ENCODE data around the gene NFKBIL1. TPM values are rescaled to one million over a fixed set of nuclear protein-coding genes. Genes with fewer than 3 reads are reported as not detected.
A peak's percentile ranks its signal among the peaks of the same experiment; 100 is the strongest.
"Not testable (repeated sequence)": the region's sequence is repeated elsewhere in the genome, so short reads cannot be mapped to it uniquely, and the experiment has no call there.

Gene NFKBIL1
- total and polyA plus RNA-seq, 10 of the 15 experiments (the other 5 are each of a cell fraction or from before 2014, with no cell fraction given) = 0.19 to 15.1 (median 7.0) TPM

- DNase-seq (ENCODE audit: low read depth, low spot score) (no peak), FAIRE-seq (peak; percentile 86), ATAC-seq (no peak)
- peaks cover 13 to 22% of the 10 kb centered on the region in 2 experiments for H3K36me3 ChIP-seq (ENCODE audit: control insufficient read depth in 2 of 2, insufficient read depth in 2 of 2, low read length in 1 of 2)
- H3K27me3 ChIP-seq (replicated peaks in 1 of 2; ENCODE audit: control insufficient read depth in 2 of 2, insufficient read depth in 2 of 2, low read length in 1 of 2) = no peaks in the 10 kb centered on the region
- SMC1A ChIA-PET (ENCODE audit: uncharacterized antibody, unreplicated experiment) = interaction anchor here (0.9 to 1.4 kb wide), 4 partner anchors 10 to 49 kb away, joined by 3 to 4 read pairs (median 3); no protein-coding TSS in a partner anchor
- in situ Hi-C loops (cut with MboI) (no loop called here), intact Hi-C loops (cut with micrococcal nuclease; ENCODE audit: unreplicated experiment) (no loop called here)
- CTCF ChIA-PET = interaction anchor here (1.4 kb wide), 1 partner anchor 95 kb away, joined by 3 read pairs; no protein-coding TSS in a partner anchor
- H3K4me2 ChIP-seq (ENCODE audit: control insufficient read depth, insufficient read depth) = no peak overlapping the region; the same call in 1 of the 2 replicates
- no peak overlapping the region for H2AFZ ChIP-seq (ENCODE audit: control insufficient read depth, low read depth, low read length)
- H3K9me3 ChIP-seq (replicated peaks; ENCODE audit: control insufficient read depth, insufficient read depth, low read length) = no peaks in the 10 kb centered on the region
- RAD21 ChIA-PET (ENCODE audit: unreplicated experiment) = interaction anchor here (1.2 kb wide), 1 partner anchor 39 kb away, joined by 5 read pairs; the partner anchor contains the start of gene DDX39B
- no peak overlapping the region for H3K9ac ChIP-seq (ENCODE audit: control insufficient read depth, insufficient read depth, low read length)
- H3K79me2 ChIP-seq (ENCODE audit: control insufficient read depth, insufficient read depth, low read length) = peaks cover 71% of the 10 kb centered on the region
- no TSS peak for BruUV-seq (replicated peaks)
- H3K27ac ChIP-seq (ENCODE audit: control insufficient read depth, insufficient read depth) = no peak overlapping the region
- POLR2A ChIA-PET = interaction anchor here (0.8 kb wide), 1 partner anchor 39 kb away, joined by 3 read pairs; the partner anchor contains the start of gene DDX39B
- no peak overlapping the region for H3K4me3 ChIP-seq
- H4K20me1 ChIP-seq (ENCODE audit: control insufficient read depth, insufficient read depth) = no peaks in the 10 kb centered on the region
- H3K4me1 ChIP-seq (ENCODE audit: control insufficient read depth, insufficient read depth, low read length) = no peaks in the 10 kb centered on the region
- TF ChIP-seq E4F1 (IDR thresholded peaks at IDR 0.05; ENCODE audit: borderline replicate concordance, partially characterized antibody) (no peak), E2F4 (IDR thresholded peaks at IDR 0.05; ENCODE audit: low read depth, low read length) (no peak), MTA2 (IDR thresholded peaks at IDR 0.05; ENCODE audit: low read depth) (no peak)
Observed at GRCh38 chr6:31502586-31502985, 44.8 kb upstream of the NFKBIL1 start.

GRCh38 chr6:31509036-31509435 lies 38.4 kb upstream of the NFKBIL1 start:
- H3K27me3 ChIP-seq (replicated peaks in 1 of 2; ENCODE audit: control insufficient read depth in 2 of 2, insufficient read depth in 2 of 2, low read length in 1 of 2); intact Hi-C loops (cut with micrococcal nuclease; ENCODE audit: unreplicated experiment); ATAC-seq; CTCF ChIA-PET; in situ Hi-C loops (cut with MboI); BruUV-seq (replicated peaks); H4K20me1 ChIP-seq (ENCODE audit: control insufficient read depth, insufficient read depth); DNase-seq (ENCODE audit: low read depth, low spot score); POLR2A ChIA-PET; H3K27ac ChIP-seq (ENCODE audit: control insufficient read depth, insufficient read depth); SMC1A ChIA-PET (ENCODE audit: uncharacterized antibody, unreplicated experiment); H3K4me1 ChIP-seq (ENCODE audit: control insufficient read depth, insufficient read depth, low read length); RAD21 ChIA-PET (ENCODE audit: unreplicated experiment); H3K4me3 ChIP-seq; H2AFZ ChIP-seq (ENCODE audit: control insufficient read depth, low read depth, low read length); H3K9ac ChIP-seq (ENCODE audit: control insufficient read depth, insufficient read depth, low read length); H3K4me2 ChIP-seq (ENCODE audit: control insufficient read depth, insufficient read depth); H3K9me3 ChIP-seq (replicated peaks; ENCODE audit: control insufficient read depth, insufficient read depth, low read length); FAIRE-seq: not testable (repeated sequence)
- 78% methylated on average over 2 of the region's 2 CpGs for WGBS (ENCODE audit: insufficient coverage, insufficient replicate concordance, low lambda C conversion rate, missing lambda C conversion rate)
- H3K79me2 ChIP-seq (ENCODE audit: control insufficient read depth, insufficient read depth, low read length) = peaks cover 14% of the 10 kb centered on the region
- peaks cover 35 to 49% of the 10 kb centered on the region in 2 experiments for H3K36me3 ChIP-seq (ENCODE audit: control insufficient read depth in 2 of 2, insufficient read depth in 2 of 2, low read length in 1 of 2)
